HepG2 (cell line): ENCODE results near the gene NDUFAF3. TPM values are rescaled to one million over a fixed set of nuclear protein-coding genes. Genes with fewer than 3 reads are reported as not detected.

Experiments
- ATAC-seq: fragments of 200-7000 bp; cut with Tn5 transposase; 3 replicates; pipeline ENCODE4 v1.9.1; 2020; ENCODE audit warnings: mild to moderate bottlenecking, moderate library complexity
- BruUV-seq: library from RNA; stranded (reverse); fragments of 400-500 nt; replicated peaks from 2 replicates; lab custom pipeline; 2021; lab: Mats Ljungman, UMichigan
- CTCF ChIA-PET: fragments of 300-600 bp; formaldehyde crosslinking; extraction: SDS; loops from one replicate; lab custom pipeline; 2021; ENCODE audit warnings: low total read pairs, inconsistent platforms, low intra/inter-chr PET ratio; lab: Yijun Ruan, JAX
- POLR2A ChIA-PET: fragments of 350-600 bp; sonication (Branson Sonifier 250); formaldehyde crosslinking; loops from one replicate; lab custom pipeline; 2020; ENCODE audit warnings: antibody characterized with exemption, inconsistent platforms; lab: Yijun Ruan, JAX
- DNase-seq: peaks from one replicate; pipeline ENCODE4 v3.0.0-alpha.2; 2015; ENCODE audit warnings: low spot score
- FAIRE-seq: peaks from 3 replicates; lab custom pipeline; 2011; peaks lifted over from hg19 to GRCh38; lab: Jason Lieb, UNC
- H2AFZ ChIP-seq: one replicate; pipeline ENCODE4 v1.6.1; 2011; ENCODE audit warnings: low read length, inconsistent platforms
- H3K27ac ChIP-seq: fragments of 300-600 bp; 3 replicates; pipeline ENCODE4 v1.8.0; 2011; ENCODE audit warnings: mixed run types, mild to moderate bottlenecking, mixed read lengths, low read length, inconsistent platforms; ENCODE audit not compliant: insufficient read depth; ENCODE audit errors: extremely low read length
- H3K27me3 ChIP-seq, 2 experiments: fragments of 200-600 bp in 1 of 2; 2 replicates in 1 of 2; 3 replicates in 1 of 2; pipeline versions ENCODE4 v1.6.0 to v1.8.0; 2011; ENCODE audit warnings: low read length in 2 of 2, mild to moderate bottlenecking in 2 of 2, moderate library complexity in 2 of 2, inconsistent platforms in 1 of 2; ENCODE audit not compliant: insufficient read depth in 2 of 2, control insufficient read depth in 1 of 2
- H3K36me3 ChIP-seq, 2 experiments: fragments of 200-600 bp in 1 of 2; replicated peaks in 1 of 2; 2 replicates in 1 of 2; 3 replicates in 1 of 2; pipeline versions ENCODE4 v1.5.1 to v1.8.0; 2011; ENCODE audit warnings: low read length in 2 of 2, inconsistent platforms in 1 of 2; ENCODE audit not compliant: insufficient read depth in 2 of 2, control insufficient read depth in 1 of 2
- H3K4me1 ChIP-seq: 2 replicates; pipeline ENCODE4 v1.5.1; 2012; ENCODE audit warnings: low read length, inconsistent platforms; ENCODE audit not compliant: insufficient read depth
- H3K4me2 ChIP-seq: 2 replicates; pipeline ENCODE4 v1.6.0; 2011; ENCODE audit warnings: low read depth, low read length, inconsistent platforms
- H3K4me3 ChIP-seq, 3 experiments: fragments of 200-600 bp in 1 of 3; sonication (generic), shearing (Covaris generic) in 1 of 3; replicated peaks in 1 of 3; 2 replicates each; pipeline ENCODE4 v1.5.1; 2011 to 2016; ENCODE audit warnings: low read length in 3 of 3, inconsistent platforms in 2 of 3, low read depth in 2 of 3, mild to moderate bottlenecking in 2 of 3, control low read depth in 1 of 3, mixed read lengths in 1 of 3; ENCODE audit not compliant: insufficient read depth in 1 of 3
- H3K79me2 ChIP-seq: one replicate; pipeline ENCODE4 v1.6.1; 2011; ENCODE audit warnings: low read length, inconsistent platforms; ENCODE audit not compliant: insufficient read depth
- H3K9ac ChIP-seq: 2 replicates; pipeline ENCODE4 v1.6.0; 2011; ENCODE audit warnings: mild to moderate bottlenecking, low read depth, low read length, inconsistent platforms; ENCODE audit not compliant: insufficient read depth
- H3K9me3 ChIP-seq: 2 replicates; pipeline ENCODE4 v1.5.1; 2012; ENCODE audit warnings: mild to moderate bottlenecking, low read length
- H4K20me1 ChIP-seq: 2 replicates; pipeline ENCODE4 v1.6.0; 2011; ENCODE audit warnings: inconsistent platforms, mild to moderate bottlenecking, low read length, moderate library complexity; ENCODE audit not compliant: insufficient read depth
- ERF ChIP-seq: IDR thresholded peaks from 2 replicates; pipeline ENCODE4 v1.6.1; 2018; ENCODE audit warnings: missing biosample characterization, missing genetic modification reagents
- KDM2A ChIP-seq: sonication (generic); formaldehyde crosslinking; IDR thresholded peaks from 2 replicates; pipeline ENCODE4 v1.4.0; 2020; ENCODE audit warnings: low read depth, missing genetic modification reagents, borderline replicate concordance
- MAZ ChIP-seq, 2 experiments: sonication (generic) in 1 of 2; formaldehyde crosslinking in 1 of 2; IDR thresholded peaks; 2 replicates each; pipeline versions ENCODE4 v1.5.0 to v1.6.1; 2012 to 2020; ENCODE audit warnings: low read depth in 2 of 2, mild to moderate bottlenecking in 2 of 2, borderline replicate concordance in 1 of 2, improper control_type of control experiment in 1 of 2, low read length in 1 of 2, missing genetic modification reagents in 1 of 2, moderate library complexity in 1 of 2
- NFE2L1 ChIP-seq: sonication (generic); formaldehyde crosslinking; IDR thresholded peaks from 2 replicates; pipeline ENCODE4 v1.4.0; 2020; ENCODE audit warnings: missing genetic modification reagents, mild to moderate bottlenecking, borderline replicate concordance
- NR2C2 ChIP-seq: sonication (generic); formaldehyde crosslinking; IDR thresholded peaks from 2 replicates; pipeline ENCODE4 v1.4.0; 2020; ENCODE audit warnings: missing genetic modification reagents, mild to moderate bottlenecking, moderate library complexity, borderline replicate concordance
- SIX4 ChIP-seq: sonication (generic); formaldehyde crosslinking; IDR thresholded peaks from 2 replicates; pipeline ENCODE4 v1.4.0; 2020; ENCODE audit warnings: missing genetic modification reagents
- SMAD3 ChIP-seq: sonication (generic); formaldehyde crosslinking; IDR thresholded peaks from 2 replicates; pipeline ENCODE4 v1.4.0; 2020; ENCODE audit warnings: missing genetic modification reagents
- SUZ12 ChIP-seq: fragments of 150-350 bp; IDR thresholded peaks from 2 replicates; pipeline ENCODE4 v1.6.1; 2014; ENCODE audit warnings: low read depth, low read length
- ZMYM2 ChIP-seq: sonication (generic); formaldehyde crosslinking; IDR thresholded peaks from 2 replicates; pipeline ENCODE4 v1.8.0; 2022; ENCODE audit warnings: mild to moderate bottlenecking, missing genetic modification reagents
- ZNF160 ChIP-seq: sonication (generic); formaldehyde crosslinking; IDR thresholded peaks from 2 replicates; pipeline ENCODE4 v1.8.0; 2022; ENCODE audit warnings: mild to moderate bottlenecking, inconsistent platforms, missing genetic modification reagents
- ZNF737 ChIP-seq: sonication (generic); formaldehyde crosslinking; IDR thresholded peaks from 2 replicates; pipeline ENCODE4 v1.5.0; 2020; ENCODE audit warnings: missing genetic modification reagents, mild to moderate bottlenecking, borderline replicate concordance
- WGBS: methylation state at CpG from one replicate; pipeline ENCODE4 v1.1.6; 2017; ENCODE audit warnings: low lambda C conversion rate; 5-methylcytosine and 5-hydroxymethylcytosine counted together
- in situ Hi-C: cut with HindIII; loops from 2 replicates; pipeline ENCODE4 v1.10.0; 2017; ENCODE audit warnings: low pct_unique_long_range_greater_than_20kb; ENCODE audit not compliant: extremely low pct_ligation_motif_present
- intact Hi-C: fragments of 100-400 bp; cut with micrococcal nuclease; formaldehyde crosslinking; loops from one replicate; pipeline ENCODE4 v1.10.0; 2022; ENCODE audit not compliant: unreplicated experiment
- polyA plus RNA-seq, 8 experiments: library from polyadenylated mRNA; depleted of rRNA in 3 of 8; stranded (reverse) in 7 of 8; unstranded in 1 of 8; fragments of >200 nt; fragmentation: Illumina TruSeq in 4 of 8; extraction: Trizol in 4 of 8; gene quantifications; 2 replicates each; pipeline versions ENCODE4 v1.2.1 to v1.2.3, GENCODE V29; 2011 to 2016; ENCODE audit warnings: low read depth in 4 of 8, missing spikeins in 1 of 8, mixed read lengths in 1 of 8; ENCODE audit not compliant: insufficient read depth in 1 of 8
- total RNA-seq, 5 experiments: library from RNA; depleted of rRNA; stranded (reverse); fragments of >200 nt; fragmentation: Illumina TruSeq; extraction: Trizol; gene quantifications; 2 replicates each; pipeline ENCODE4 v1.2.3, GENCODE V29; 2016; ENCODE audit warnings: low read depth in 1 of 5

Gene NDUFAF3
- total and polyA plus RNA-seq, 2 of the 13 experiments (the other 11 are each of a cell fraction or from before 2014, with no cell fraction given): 39.0 to 50.0 TPM

GRCh38 chr3:49032646-49033304, 10.9 kb downstream of the NDUFAF3 start:
- DNase-seq (no peak), ATAC-seq (no peak), FAIRE-seq (no peak)
- H3K4me2 ChIP-seq: no peak overlapping the region
- no peaks in the 10 kb centered on the region for H4K20me1 ChIP-seq
- H3K27me3 ChIP-seq: no peaks in the 10 kb centered on the region
- H3K9ac ChIP-seq: no peak overlapping the region
- H3K36me3 ChIP-seq: peaks cover 20 to 67% of the 10 kb centered on the region in 2 experiments
- H2AFZ ChIP-seq: no peak overlapping the region
- H3K27ac ChIP-seq: no peak overlapping the region
- no peak overlapping the region for H3K4me3 ChIP-seq
- H3K9me3 ChIP-seq: no peaks in the 10 kb centered on the region
- POLR2A ChIA-PET: no interaction called here
- intact Hi-C loops (no loop called here), in situ Hi-C loops (no loop called here)
- 95% methylated on average over 6 of the region's 6 CpGs for WGBS
- BruUV-seq: no TSS peak
- H3K4me1 ChIP-seq: peaks cover 18% of the 10 kb centered on the region
- CTCF ChIA-PET: no interaction called here
- peaks cover 12% of the 10 kb centered on the region for H3K79me2 ChIP-seq
- no peak for TF ChIP-seq KDM2A (CRISPR knock-in tag)
- TF ChIP-seq SUZ12: no peak
- no peak for TF ChIP-seq SIX4 (CRISPR knock-in tag)
- no peak for TF ChIP-seq SMAD3
- TF ChIP-seq NR2C2 (CRISPR knock-in tag): no peak
- TF ChIP-seq NFE2L1 (CRISPR knock-in tag): no peak
- TF ChIP-seq ERF: no peak
- TF ChIP-seq ZNF737 (CRISPR knock-in tag): no peak
- TF ChIP-seq ZMYM2: no peak
- no peak for TF ChIP-seq ZNF160 (CRISPR knock-in tag)
- TF ChIP-seq MAZ (IDR thresholded peaks at IDR 0.05; ENCODE audit: borderline replicate concordance, low read depth, low read length): no peak
- TF ChIP-seq MAZ (CRISPR knock-in tag; IDR thresholded peaks at IDR 0.05; ENCODE audit: low read depth): no peak
- TF ChIP-seq, all 625 proteins: peak for 0
